Kidney glomerular epithelial cell (primary cell): ENCODE data around the gene ENTPD7.
"Not testable (repeated sequence)": the region's sequence is repeated elsewhere in the genome, so short reads cannot be mapped to it uniquely, and the experiment has no call there.

ENCODE experiments used
- DNase-seq: peaks from one replicate; lab custom pipeline; 2025; lab: John Stamatoyannopoulos, UW

The ENTPD7 gene

GRCh38 chr10:99659031-99659867 lies at the start of gene ENTPD7:
ENTPD7 (plus strand) TSS chr10:99659509; CDS start chr10:99659957, 448 bp downstream.
- peak; percentile 92 for DNase-seq

- no peak for DNase-seq
These were observed 49.1 kb upstream of the ENTPD7 start for GRCh38 chr10:99610221-99610620.

DNA sequence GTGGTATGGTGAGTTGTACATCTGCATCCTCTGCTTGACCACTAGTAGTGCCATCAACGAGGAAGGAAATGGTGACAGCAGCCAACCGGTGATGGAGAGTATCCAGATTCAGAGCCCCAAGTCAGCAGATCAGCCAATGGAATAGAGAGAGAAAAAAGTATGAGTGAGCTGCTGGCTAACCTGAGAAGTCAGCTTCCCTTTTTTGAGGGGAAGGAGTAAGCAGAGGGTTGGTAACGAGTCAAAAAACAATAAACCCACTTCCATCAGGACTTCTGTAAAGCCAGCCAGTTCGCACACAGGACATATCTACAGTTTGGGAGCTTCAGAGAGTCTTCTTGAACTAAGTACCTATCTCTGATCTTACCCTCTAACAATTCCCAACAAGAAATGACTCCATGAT lies 48.0 kb upstream of the ENTPD7 start:
- no peak for DNase-seq

- peak; percentile 56 for DNase-seq
These were observed 47.0 kb upstream of the ENTPD7 start for GRCh38 chr10:99612167-99612831.

DNA sequence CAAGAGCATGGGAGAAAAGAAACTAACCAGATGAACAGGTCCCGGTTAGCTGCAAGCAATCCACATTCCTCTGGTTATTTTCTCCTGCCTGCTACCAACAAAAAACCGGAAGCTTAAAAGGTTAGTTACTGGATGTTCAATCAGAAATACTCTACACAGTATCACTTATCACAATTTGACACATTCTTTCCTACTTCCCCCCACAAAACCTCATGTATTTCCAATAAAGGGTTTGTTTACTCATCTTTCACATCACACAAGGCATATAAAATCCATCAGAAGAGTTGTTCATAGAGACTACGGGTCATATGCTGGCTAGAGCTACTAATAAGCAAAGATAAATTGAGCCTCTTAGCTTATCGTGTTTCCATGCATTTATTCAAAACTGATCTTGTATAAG lies 43.9 kb upstream of the ENTPD7 start:
- DNase-seq, result no peak

DNA sequence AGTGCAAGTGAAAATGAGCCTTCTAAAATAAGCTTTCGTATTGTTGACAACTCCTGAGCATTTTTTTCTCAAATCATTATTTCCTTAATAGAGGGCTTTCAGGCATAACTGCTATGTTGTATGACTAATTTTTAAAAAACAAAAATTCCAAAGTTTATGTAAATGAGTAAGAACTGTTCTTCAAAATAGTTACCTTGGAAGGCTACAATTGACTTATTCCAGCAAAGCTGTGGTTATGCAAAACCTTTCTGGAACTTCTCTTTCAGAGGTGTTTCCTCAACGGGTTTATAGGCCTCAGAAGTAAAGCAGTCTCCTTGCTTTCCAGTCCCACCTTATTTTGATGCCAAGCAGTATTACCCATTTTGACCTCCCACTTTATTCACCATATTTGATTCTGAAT lies 41.6 kb upstream of the ENTPD7 start:
- DNase-seq, result no peak

DNA sequence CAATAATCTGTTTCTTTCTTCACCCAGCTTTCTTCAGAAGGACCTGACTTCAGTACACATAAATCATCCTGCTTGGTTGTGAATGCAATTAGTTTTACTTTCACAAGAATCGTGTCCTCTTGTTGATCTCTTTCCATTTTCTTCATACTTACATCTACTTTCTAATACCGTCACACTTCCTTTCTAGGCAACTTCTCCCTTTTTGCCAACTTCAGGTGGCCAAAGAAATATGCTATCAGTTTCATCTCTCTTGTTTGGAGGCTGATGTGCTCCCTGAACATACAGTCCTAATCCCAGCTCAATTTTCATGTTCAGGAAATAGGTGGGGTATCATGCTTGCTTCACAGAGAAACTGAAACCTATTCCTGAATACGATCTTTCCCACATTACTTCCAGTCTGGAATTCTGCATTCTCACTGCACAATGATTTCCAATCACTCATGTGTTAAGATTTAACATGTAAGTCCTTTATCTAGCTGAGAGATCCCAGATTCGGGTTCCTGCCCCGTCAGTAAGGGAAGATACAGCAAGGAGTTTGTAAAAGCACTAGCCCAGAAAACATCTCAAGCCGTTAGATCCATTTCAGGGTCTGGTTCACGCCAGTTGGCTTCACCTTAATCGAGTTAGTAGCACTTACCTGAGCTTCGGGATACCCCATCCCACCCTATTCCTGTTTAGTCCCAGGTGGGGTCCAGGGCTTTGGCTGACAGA lies 40.1 kb upstream of the ENTPD7 start:
- DNase-seq, result peak; percentile 9

- peak; percentile 100 for DNase-seq
These were observed 39.2 kb upstream of the ENTPD7 start, which contains the start of gene SLC25A28 for GRCh38 chr10:99619851-99620710. SLC25A28 (minus strand) TSS chr10:99620439; CDS start chr10:99620335, 104 bp downstream.

GRCh38 chr10:99620711-99621453 lies 38.4 kb upstream of the ENTPD7 start:
- DNase-seq, result peak; percentile 85

DNA sequence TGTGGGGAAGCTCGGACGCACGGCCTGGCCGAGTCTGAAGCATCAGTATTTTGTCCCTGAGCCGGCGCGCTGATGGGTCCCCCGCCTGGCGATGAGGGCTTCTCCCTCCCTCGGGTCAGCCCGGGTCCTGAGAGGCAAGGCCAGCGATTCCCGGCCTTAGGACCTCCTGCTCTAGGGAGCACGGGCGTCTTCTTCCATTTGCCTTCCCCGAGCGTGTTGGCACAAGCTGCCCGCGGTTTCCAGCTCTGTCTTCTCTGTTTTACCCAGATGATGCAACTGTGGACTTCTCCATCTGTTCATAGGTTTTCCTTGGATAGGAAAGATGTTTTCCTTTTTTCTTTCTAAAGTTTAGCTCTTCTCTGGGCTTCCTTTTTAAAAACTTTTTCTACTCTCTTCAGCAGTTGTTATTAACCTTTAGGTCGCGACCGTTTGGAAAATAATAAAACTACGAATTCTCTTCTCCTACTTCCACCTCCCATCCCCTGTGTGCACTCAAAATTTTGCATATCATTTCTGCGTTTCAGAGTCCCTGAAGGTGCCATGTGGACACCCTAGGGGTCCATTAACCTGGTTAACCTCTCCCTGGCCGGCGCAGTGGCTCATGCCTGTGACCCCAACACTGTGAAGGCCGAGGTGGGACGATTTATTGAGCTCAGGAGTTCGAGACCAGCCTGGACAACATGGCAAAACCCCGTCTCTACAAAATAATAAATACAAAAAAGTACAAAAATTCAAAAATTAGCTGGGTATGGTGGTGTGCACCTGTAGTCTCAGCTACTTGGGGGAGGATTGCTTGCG lies 37.7 kb upstream of the ENTPD7 start:
- DNase-seq, result no peak

- no peak for DNase-seq
These were observed 35.4 kb upstream of the ENTPD7 start for GRCh38 chr10:99623919-99624318.

DNA sequence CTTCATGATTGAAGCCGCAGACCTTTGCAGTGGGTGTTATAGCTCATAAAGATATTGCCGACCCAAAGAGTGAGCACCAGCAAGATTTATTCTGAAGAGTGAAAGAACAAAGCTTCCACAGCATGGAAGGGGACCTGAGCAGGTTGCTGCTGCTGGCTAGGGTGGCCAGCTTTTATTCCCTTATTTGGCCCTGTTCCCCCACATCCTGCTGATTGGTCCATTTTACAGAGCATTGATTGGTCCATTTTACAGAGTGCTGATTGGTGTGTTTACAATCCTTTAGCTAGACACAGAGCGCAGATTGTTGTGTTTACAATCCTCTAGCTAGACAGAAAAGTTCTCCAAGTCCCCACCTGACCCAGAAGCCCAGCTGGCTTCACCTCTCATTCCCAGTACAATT lies 34.2 kb upstream of the ENTPD7 start:
- not testable (repeated sequence) for DNase-seq

GRCh38 chr10:99628923-99629624 lies 30.2 kb upstream of the ENTPD7 start:
- no peak for DNase-seq

DNA sequence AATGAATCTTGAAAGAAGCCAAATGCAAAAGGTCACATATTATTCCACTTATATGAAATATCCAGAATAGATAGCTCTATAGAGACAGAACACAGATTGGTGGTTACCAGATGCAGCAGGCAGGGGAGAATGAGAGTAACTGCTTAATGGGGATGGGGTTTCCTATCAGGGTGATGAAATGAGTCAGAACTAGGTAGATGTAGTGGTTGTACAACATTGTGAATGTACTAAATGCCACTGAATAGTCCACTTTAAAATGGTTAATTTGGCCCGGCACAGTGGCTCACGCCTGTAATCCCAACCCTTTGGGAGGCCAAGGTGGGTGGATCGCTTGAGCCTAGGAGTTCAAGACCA lies 29.7 kb upstream of the ENTPD7 start:
- no peak for DNase-seq

GRCh38 chr10:99630433-99630832 lies 28.9 kb upstream of the ENTPD7 start:
- peak; percentile 8 for DNase-seq

DNA sequence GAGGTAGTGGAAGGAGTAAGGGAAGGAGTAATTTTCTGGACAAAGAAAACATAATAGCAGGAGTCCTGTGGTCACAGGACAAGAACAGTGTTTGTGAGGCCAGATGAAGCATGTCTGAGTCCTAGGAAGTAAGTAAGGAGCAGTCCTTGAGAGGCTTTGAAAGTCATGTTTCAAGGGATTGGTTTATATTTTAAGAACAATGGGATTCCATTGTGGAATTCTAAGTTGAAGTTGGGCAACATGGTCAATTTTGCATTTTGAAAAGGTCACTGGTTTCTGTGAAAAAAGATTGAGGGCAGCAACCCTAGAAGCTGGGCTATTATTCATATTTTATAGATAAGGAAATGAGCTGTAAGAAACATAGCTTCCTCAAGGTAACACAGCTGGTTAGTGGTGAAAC lies 28.3 kb upstream of the ENTPD7 start:
- DNase-seq, result peak; percentile 12

DNA sequence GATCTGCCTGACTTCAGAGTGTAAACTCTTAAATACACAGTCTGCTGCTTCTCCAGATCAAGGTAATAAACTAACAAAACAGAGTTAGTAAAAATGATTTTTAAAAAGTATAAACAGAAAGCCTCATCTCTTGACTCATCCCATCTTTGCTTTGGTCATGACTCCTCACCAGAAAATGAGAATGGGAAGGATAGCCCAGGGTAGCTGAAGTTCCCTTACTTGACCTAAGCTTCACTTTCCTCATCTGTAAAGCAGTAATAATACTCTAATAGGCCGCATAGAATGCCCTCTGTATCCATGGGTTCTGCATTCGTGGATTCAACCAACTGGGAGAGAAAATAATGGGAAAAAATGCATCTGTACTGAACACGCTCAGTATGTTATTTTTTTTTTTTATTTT lies 27.8 kb upstream of the ENTPD7 start:
- DNase-seq, result no peak

- DNase-seq, result no peak
These were observed 25.5 kb upstream of the ENTPD7 start for GRCh38 chr10:99633832-99634231.

- DNase-seq, result no peak
These were observed 11.6 kb upstream of the ENTPD7 start for GRCh38 chr10:99647601-99648151.
